Medulla oblongata (tissue), 1 donor: Measurements from ENCODE around the gene GZMM.

Source experiments
- DNase-seq: peaks from one replicate; pipeline ENCODE4 v3.0.0-alpha.2; 2015; ENCODE audit errors: extremely low spot score

The GZMM gene

DNA sequence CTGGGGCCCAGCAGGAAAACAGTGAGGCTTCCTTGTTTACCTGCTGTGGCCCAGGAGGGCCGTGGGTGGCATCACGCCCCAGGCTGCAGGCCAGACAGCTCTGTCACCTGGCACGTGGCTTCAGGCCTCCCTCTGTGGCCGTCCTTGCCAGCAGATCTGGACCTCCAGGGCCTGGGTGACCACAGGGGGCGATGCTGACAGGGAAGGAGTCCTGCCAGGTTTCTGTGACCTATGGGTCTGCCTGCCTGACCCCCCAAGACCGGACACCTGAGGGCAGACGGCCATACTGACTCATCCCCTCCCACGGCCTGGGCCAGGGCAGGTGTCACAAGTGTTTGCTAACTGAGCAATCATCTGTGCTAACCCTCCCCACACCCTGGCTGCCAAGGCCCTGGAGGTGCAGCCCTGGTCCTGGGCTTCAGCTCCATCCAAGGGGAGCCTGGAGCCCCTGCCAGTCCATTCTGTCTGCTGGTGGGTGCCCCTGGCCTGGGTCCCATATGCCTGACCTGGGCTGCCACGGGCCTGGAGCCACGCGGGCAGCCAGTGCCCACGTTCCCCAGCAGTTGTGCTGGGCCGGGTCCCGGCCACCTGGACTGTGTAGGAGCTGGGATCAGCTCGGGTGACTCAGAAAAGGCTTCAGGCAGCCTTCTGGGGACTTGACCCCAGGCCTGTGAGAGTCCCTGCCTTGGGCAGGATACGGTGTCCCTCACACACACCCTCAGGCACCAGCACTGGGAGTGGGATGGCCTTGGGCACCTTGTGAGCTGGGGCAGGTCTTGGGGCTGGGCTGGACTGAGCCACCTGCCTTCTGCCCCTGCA is 8.6 kb upstream of the GZMM start:
- DNase-seq, result no peak

DNA sequence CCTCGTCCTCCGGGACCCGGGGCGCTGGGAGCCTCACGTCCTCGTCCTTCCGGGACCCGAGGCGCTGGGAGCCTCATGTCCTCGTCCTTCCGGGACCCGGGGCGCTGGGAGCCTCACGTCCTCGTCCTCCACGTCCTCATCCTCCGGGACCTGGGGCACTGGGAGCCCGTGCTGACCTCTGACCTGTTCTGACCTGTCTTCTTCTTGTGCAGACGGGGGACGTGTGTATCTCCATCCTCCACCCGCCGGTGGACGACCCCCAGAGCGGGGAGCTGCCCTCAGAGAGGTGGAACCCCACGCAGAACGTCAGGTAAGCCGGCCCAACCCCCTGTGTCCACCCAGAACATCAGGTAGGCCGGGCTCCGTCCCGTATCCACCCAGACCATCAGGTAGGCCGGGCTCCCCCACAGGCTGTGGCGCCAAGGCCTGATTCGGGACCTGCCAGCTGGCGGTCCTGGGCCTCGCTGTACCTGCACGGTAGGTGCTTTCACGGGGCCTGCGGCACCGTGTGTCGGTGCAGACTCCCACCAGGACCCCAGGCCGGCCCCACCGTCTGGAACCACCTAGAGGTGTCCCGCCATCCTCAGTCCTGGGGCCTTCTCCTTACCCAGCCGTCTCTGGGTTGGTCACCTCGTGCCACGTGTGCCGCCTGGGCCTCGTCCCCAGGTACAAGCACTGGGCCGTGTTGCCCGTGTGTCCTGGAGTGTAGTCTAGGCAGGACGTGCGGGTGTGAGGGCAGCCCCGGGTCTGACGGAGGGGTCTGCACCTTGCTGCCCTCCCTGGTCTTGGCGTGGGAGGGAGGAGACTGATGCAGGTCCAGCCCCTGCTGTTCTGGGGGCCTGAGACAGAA is 7.6 kb upstream of the GZMM start:
- DNase-seq, result no peak

DNA sequence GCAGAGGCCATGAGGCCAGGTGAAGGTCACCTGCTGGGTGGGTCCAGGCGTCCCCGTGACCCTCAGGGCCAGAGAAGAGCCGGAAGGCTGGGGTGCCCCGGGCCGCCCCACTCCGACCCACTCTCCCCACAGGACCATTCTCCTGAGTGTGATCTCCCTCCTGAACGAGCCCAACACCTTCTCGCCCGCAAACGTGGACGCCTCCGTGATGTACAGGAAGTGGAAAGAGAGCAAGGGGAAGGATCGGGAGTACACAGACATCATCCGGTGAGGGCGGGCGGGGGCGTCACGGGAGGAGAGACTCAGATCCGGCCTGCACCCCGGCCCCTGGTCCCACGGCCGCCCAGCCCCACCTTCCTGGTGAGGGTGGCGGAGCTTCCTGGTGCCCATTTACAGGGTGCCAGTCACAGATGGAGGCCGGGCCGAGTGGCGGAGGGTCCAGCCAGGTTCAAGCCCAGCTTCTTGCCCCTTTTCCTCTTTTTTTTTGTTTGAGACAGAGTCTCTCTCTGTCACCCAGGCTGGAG is 6.9 kb upstream of the GZMM start:
- no peak for DNase-seq

DNA sequence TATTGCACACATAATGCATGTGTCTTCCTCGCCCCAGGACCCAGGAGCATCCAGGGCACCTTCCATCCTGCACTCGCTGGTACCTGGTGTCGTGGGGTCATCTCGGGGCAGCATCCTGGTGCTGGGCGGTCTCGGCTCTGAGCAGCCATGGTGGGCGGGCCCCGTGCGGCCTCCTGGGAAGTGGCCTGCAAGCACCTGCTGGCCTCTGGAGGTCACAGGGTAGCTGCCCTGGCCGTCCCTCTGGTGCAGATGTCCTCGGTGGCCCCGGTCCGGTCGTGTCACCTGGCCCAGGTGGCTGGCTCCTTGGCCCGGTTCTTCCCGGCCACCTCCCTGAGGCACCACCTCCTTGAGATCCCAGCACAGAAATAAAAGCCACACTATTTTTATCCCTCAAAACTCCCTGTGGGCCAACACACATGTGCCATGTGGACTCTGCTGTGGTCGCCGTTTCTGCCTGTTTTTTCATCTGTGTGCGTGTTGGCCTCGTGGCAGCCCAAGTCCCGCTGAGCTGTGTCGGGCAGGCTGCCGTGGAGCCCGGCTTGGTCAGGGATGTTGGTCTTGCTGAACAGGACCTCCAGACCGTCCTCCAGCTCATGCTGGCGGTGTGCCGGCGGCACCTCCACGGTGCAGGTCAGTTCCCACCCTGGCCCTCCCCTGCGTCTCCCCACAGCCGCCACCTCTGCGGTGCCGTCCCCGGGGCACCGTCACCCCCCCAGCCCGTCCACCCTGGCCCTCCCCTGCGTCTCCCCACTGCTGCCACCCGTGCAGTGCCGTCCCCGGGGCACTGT is 5.0 kb upstream of the GZMM start:
- no peak for DNase-seq

DNA sequence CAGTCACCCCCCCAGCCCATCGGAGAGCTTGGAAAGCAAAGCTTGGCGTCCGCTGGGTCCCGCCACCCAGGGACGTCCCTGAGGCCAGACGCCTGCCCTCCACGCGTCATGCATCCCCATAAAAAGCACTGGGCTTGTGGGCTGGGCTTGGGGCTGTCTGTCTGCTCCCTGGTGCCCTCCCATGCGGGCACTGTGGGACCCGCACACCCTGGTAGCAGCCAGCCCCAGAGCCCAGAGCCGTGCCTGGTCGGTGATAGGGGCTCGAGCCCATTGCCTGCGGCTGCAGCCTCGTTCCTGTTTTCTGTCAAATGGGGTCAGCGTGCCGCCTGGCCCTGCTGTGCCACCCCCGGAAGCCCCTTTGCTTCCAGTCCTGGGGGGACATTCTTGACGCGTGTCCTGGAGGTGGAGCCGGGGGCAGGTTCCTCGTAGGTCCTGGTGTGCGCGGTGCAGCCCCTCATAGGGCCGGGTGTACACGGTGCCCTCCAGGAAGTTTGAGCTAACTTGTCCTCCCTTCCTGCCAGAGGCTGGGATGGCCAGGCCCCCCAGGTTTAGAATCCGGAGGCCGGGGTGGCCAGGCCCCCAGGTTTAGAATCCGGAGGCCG is 4.3 kb upstream of the GZMM start:
- no peak for DNase-seq

DNA sequence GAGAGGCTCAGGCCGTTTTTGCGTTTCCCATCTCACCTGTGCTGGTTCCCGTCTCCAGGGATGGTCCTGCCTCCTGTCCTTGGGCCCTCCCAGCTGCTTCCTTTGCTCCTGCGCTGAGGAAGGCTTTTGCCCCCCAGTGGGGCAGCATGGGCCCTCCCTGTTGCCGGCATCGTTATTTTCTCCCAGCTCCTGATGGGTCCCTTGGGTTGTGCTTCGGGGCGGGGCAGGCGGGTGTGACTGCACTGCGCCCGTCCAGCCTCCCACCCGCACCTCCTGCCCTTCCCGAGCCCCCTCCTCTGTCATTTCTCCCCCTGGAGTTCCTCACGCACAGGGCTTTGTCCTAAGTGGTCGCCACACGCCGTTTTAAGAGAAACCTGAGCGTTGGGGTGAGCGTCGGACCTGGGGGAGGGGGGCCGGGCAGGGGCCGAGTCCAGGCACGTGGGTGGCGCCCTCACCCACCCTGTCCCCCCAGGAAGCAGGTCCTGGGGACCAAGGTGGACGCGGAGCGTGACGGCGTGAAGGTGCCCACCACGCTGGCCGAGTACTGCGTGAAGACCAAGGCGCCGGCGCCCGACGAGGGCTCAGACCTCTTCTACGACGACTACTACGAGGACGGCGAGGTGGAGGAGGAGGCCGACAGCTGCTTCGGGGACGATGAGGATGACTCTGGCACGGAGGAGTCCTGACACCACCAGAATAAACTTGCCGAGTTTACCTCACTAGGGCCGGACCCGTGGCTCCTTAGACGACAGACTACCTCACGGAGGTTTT is 2.8 kb upstream of the GZMM start:
- DNase-seq, result no peak

DNA sequence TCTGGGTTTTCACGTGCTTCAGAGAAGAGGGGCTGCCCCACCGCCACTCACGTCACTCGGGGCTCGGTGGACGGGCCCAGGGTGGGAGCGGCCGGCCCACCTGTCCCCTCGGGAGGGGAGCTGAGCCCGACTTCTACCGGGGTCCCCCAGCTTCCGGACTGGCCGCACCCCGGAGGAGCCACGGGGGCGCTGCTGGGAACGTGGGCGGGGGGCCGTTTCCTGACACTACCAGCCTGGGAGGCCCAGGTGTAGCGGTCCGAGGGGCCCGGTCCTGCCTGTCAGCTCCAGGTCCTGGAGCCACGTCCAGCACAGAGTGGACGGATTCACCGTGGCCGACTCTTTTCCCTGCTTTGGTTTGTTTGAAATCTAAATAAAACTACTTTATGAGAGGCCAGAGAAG is 2.2 kb upstream of the GZMM start:
- no peak for DNase-seq

DNA sequence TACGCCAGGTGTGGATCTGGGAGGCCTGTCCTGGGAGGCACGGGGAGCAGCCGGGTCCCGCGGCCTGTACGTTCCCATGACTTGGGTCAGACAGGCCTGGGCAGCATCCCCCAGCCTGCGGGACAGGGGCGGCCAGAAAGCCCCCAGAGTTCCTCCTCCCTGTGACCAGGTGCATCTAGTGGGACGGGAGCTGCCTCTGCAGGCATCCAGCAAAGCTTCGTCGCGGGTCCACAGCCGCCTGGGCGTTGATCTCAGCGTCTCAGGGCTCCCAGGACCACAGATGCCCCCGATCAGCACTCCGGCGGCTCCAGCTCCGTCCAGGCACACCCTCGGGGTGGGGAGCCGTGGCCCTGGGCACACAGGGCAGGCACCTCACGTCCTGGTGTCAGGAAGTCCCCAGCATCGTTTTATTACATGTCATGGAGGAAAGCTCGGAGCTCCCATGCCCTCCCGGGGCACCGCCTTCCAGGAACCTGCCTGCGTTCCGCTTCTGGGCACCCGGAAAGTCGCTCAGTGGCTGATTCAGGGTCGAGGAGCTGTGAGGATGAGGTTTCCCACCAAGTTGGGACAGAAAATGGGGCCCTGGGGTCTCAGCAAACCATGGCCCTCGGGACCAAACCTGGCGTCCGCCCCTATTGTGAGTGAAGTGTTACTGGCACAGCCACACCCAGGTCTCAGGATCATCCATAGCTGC is 1.5 kb upstream of the GZMM start:
- no peak for DNase-seq

DNA sequence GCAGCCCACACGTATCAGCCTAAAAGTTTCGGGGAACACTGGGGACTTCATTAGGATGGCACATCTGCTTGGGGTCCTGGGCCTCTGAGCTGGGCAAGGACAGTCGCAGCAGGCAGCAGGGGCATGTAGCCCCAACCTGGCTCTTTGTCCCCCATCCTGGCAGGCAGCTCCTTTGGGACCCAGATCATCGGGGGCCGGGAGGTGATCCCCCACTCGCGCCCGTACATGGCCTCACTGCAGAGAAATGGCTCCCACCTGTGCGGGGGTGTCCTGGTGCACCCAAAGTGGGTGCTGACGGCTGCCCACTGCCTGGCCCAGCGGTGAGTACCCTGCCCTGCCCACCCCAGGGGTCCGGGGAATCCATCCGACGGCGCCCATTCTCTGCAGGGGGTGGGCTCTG is 3.3 kb downstream of the GZMM start:
- DNase-seq, result no peak

DNA sequence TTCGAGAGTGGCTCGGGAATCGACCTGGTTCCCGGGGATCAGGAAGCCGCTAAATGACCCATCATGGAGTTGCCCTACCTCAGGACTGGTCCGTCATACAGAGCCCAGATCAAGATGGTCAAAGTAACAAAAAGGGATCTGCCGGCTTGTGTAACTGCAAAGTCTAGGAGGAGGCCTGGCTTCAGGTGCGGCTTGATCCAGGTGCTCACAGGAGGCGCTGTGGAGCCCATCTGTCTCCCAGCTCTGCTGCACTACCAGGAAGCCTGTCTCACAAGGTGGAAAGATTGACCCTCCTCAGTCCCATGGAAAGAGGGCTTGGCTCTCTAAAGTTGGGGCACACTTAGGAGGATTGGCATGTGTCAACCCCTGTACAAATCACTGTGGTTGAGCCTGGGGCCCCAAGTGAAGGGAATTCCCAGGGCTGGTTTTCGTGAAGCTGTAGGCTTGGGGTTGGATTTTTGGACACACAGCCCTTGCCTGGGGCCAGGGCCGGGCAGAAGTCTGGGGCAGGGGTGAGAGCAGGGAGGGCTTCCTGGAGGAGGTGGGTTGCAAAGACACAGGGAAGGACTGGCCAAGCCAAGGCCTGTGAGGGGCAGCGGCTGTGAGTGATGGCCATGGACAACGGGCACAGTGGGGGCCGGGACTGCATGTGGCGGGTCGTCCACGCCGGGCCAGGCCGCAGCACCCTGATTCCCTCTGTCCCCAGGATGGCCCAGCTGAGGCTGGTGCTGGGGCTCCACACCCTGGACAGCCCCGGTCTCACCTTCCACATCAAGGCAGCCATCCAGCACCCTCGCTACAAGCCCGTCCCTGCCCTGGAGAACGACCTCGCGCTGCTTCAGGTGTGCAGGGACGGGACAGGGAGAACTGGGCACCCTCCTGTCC is 4.2 kb downstream of the GZMM start:
- DNase-seq, result no peak

DNA sequence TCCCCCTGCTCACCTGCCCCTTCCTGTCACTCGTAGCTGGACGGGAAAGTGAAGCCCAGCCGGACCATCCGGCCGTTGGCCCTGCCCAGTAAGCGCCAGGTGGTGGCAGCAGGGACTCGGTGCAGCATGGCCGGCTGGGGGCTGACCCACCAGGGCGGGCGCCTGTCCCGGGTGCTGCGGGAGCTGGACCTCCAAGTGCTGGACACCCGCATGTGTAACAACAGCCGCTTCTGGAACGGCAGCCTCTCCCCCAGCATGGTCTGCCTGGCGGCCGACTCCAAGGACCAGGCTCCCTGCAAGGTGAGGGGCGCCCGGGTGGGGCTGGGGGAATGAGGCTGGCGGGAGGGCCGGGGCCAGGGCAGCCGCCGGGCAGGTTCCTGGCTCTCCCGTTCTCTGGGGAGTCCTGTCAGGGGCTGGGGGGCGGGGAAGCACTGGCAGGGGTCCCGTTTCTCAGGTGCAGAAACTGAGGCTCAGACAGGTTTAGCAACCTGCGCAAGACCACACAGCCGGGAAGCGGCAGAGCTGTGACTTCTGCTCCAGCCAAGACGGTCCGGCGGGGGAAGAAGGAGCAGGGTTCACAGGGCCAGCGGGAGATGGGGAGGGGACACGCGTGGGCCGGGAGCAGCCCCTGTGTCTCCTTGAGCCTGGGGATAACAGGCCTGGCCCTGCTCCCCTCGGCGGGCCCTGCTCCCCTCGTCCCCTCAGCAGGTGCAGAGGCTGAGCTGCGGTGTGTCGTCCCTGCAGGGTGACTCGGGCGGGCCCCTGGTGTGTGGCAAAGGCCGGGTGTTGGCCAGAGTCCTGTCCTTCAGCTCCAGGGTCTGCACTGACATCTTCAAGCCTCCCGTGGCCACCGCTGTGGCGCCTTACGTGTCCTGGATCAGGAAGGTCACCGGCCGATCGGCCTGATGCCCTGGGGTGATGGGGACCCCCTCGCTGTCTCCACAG is 5.3 kb downstream of the GZMM start:
- no peak for DNase-seq

DNA sequence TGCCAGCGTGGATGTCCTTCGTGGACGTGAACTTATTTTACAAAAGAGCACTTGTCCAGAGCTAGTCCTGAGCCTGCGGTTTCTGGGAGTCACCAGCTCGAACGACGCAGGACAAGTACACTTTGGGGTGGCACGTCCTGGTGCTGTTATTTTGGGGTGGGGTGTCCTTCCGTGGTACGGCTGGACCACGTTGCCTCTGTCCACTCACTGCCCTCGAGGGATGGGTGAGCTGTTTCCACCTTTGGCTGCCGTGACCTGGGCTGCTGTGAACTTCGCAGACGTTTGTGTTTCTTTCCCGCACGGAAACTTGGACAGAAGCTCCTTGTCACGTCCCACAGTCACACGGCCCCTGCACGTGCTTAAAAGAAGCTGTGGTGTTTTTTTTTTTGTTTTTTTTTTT is 11.0 kb downstream of the GZMM start:
- no peak for DNase-seq

DNA sequence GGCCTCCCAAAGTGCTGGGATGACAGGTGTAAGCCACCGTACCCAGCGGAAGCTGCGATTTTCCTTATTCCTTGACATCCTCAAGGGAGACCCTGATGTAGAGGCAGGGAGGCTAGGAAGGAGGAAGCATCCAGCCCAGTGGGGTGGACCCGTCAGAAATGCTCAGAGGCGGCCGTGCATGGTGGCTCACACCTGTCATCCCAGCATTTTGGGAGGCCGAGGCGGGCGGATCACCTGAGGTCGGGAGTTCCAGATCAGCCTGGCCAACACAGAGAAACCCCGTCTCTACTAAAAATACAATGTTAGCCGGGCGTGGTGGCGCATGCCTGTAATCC is 11.6 kb downstream of the GZMM start:
- DNase-seq, result no peak

DNA sequence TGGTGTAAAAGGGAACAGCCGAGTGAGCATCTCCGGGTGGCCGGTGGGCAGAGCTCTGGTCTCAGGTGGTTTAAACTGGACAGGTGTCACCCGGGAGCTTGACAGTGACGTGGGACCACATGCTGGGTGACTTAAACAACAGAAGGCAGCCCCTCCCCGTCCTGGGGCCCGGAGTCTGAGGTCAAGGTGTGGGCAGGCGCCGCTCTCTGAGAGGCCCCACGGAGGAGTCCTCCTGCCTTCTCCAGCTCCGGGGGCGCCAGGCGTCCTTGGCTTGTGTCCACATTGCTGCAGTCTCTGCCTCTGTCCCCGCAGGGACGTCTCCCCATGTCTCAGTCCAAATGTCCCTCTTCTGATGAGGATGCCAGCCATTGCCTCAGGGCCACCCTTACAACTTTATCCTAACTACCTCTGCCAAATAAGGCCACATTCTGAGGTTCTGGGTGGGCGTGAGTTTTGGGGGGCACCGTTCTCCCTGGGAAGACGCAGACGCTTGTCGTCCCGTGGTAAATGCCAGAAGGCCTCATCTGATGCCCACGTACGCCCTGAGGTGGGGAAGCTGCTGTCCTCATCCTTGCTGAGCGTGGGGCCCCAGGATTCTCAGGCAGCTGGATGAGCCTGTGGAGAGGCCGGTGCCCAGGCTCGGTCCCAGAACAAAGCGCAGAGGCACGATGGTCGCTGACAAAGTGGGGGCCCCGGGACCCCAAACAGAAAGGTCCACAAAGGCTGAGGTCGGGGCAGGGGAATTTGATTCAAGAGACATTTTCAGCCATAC is 12.9 kb downstream of the GZMM start:
- no peak for DNase-seq

DNA sequence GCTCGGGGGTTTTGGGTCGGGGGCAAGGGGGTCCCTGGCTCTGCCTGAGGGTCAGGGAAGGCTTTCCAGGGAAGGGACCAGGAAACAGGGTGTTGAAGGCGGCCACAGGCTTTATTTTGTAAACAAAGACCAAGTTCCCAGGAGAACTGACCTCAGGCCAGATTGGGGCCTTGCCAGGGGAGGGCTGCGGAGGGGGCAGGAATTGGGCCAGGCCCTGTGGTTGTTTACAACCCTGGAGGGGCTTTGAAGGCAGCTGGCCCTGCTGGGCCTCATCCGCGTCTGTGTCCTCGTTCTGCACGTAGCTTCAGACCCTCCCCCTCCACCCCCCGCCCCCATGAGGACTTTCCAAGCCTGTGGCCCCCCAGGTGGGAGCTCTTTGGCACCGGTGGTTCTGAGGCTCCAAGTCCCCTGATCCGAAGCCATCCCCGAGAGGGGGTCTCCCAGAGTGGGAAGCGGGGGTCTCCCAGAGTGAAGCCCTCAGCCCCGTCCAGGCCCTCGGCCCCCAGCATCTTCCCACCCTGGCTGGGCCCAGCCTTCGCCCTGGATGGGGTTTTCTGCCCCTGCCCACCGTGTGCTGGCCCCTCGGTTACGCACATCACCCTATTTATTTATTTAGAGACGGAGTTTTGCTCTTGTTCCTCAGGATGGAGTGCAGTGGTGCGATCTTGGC is 15.1 kb downstream of the GZMM start:
- no peak for DNase-seq

DNA sequence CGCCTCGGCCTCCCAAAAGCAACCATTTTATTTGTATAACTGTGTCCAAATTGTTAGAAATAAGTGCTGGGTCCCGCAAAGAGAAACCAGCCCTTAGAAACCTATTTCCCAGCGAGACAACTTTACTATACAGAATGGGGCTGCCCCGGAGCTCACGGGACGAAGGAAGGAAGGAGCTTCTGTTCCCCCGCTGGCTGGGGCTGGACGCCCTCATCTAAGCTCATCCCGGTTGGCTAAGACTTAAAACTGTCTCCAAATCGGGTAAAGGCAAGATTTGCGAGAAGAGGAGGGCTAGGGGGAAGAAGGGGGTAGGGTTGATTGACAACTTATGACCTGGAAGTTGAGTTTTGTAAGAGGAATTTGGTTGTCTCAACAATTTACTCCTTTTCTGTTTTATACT is 16.3 kb downstream of the GZMM start:
- no peak for DNase-seq

DNA sequence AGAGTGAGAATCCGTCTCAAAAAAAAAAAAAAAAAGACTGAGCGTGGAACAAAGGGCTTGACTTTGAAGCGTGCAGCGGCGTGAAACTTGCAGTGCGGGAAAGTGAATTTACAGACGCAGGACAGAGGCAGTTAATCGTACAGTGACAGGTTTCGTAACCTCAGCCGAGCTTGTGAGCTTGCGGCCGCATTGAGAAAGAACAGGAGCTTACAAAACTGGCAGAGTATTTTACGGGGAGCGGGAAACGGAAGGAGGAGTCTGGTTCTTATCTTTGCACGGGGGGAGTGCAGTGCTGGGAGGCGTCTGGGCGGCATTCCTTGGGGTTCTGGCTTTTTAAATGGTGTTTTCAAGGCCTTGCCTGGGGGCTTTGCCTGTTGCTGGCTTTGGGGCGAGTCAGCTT is 22.6 kb downstream of the GZMM start:
- no peak for DNase-seq
